K562 (cell line): ENCODE results near the gene ATXN10. TPM values are rescaled to one million over a fixed set of nuclear protein-coding genes. Genes with fewer than 3 reads are reported as not detected.
A peak's percentile ranks its signal among the peaks of the same experiment; 100 is the strongest.

Experiments used
- ASH1L ChIP-seq: fragments of 450-650 bp; IDR thresholded peaks from 2 replicates; pipeline ENCODE4 v1.6.1; 2018; ENCODE audit warnings: borderline replicate concordance, mild to moderate bottlenecking, low read depth; ENCODE audit not compliant: partially characterized antibody
- ESRRA ChIP-seq: fragments of 450-650 bp; IDR thresholded peaks from 2 replicates; pipeline ENCODE4 v1.6.1; 2014; ENCODE audit warnings: low read depth, mild to moderate bottlenecking, moderate library complexity, borderline replicate concordance
- GABPB2 ChIP-seq: fragments of 250-450 bp; sonication (Bioruptor Pico); conservative IDR thresholded peaks from 2 replicates; pipeline ENCODE4 v1.5.1; 2021; ENCODE audit warnings: mild to moderate bottlenecking
- GTF2A2 ChIP-seq: IDR thresholded peaks from 2 replicates; pipeline ENCODE4 v1.6.1; 2016; ENCODE audit warnings: mild to moderate bottlenecking, missing genetic modification characterization, missing compliant biosample characterization
- HDAC6 ChIP-seq: IDR thresholded peaks from 2 replicates; pipeline ENCODE4 v1.6.1; 2012; ENCODE audit warnings: low read depth, mild to moderate bottlenecking, control low read depth, inconsistent platforms, low read length, moderate library complexity
- MYC ChIP-seq, 2 experiments: fragments of 250-450 bp in 1 of 2; sonication (Bioruptor Pico) in 1 of 2; IDR thresholded peaks; 2 replicates each; pipeline versions ENCODE4 v1.5.1 to v1.6.1; 2012 to 2021; ENCODE audit warnings: low read depth in 2 of 2, borderline replicate concordance in 1 of 2, improper control_type of control experiment in 1 of 2, low read length in 1 of 2, mild to moderate bottlenecking in 1 of 2, moderate library complexity in 1 of 2
- NUFIP1 ChIP-seq: fragments of 450-650 bp; IDR thresholded peaks from 2 replicates; pipeline ENCODE4 v1.6.1; 2018; ENCODE audit not compliant: partially characterized antibody
- POLR3A ChIP-seq: IDR thresholded peaks from 2 replicates; pipeline ENCODE4 v1.6.1; 2011; ENCODE audit warnings: borderline replicate concordance, mild to moderate bottlenecking, moderate library complexity; ENCODE audit not compliant: insufficient read length, insufficient read depth; ENCODE audit errors: extremely low read depth
- RBM25 ChIP-seq: fragments of 200-400 bp; formaldehyde crosslinking; IDR thresholded peaks from 2 replicates; pipeline ENCODE4 v1.6.1; 2018; ENCODE audit warnings: low read length, low read depth, moderate library complexity; ENCODE audit not compliant: severe bottlenecking
- SMAD1 ChIP-seq: fragments of 150-350 bp; IDR thresholded peaks from 2 replicates; pipeline ENCODE4 v1.6.1; 2014; ENCODE audit warnings: low read length, low read depth; ENCODE audit not compliant: partially characterized antibody
- SMARCE1 ChIP-seq: fragments of 450-650 bp; IDR thresholded peaks from 2 replicates; pipeline ENCODE4 v1.7.1; 2016; ENCODE audit warnings: mild to moderate bottlenecking
- ZNF143 ChIP-seq: sonication (generic); formaldehyde crosslinking; IDR thresholded peaks from 2 replicates; pipeline ENCODE4 v1.9.0; 2022; ENCODE audit warnings: mild to moderate bottlenecking, missing genetic modification reagents
- polyA plus RNA-seq, 8 experiments: library from polyadenylated mRNA; depleted of rRNA in 4 of 8; stranded (reverse) in 5 of 8; unstranded in 3 of 8; fragments of >200 nt; fragmentation: Nextera tagmentation in 2 of 8; fragmentation: Illumina TruSeq in 1 of 8; extraction: Ambion mirVana in 2 of 8; extraction: Trizol in 1 of 8; gene quantifications; 2 replicates each; pipeline versions ENCODE4 v1.2.1 to v1.2.3, GENCODE V29; 2011 to 2014; ENCODE audit warnings: inconsistent platforms in 1 of 8, missing spikeins in 1 of 8
- total RNA-seq, 7 experiments: library from RNA; depleted of rRNA in 6 of 7; stranded (reverse); fragments of >200 nt in 6 of 7; fragmentation: Illumina TruSeq in 2 of 7; extraction: Trizol in 2 of 7; gene quantifications; 2 replicates each; pipeline versions ENCODE4 v1.2.1 to v1.2.3, GENCODE V29; 2011 to 2021; ENCODE audit warnings: low replicate concordance in 1 of 7
- TF ChIP-seq, protein P1 (sequence below): fragments of 250-450 bp; sonication (Bioruptor Pico); IDR thresholded peaks from 2 replicates; pipeline ENCODE4 v1.4.0; 2020; ENCODE audit warnings: mild to moderate bottlenecking, moderate library complexity
- TF ChIP-seq, protein P2 (sequence below): sonication (generic); formaldehyde crosslinking; IDR thresholded peaks from 2 replicates; pipeline ENCODE4 v1.8.0; 2022; ENCODE audit warnings: mild to moderate bottlenecking, missing genetic modification reagents
- TF ChIP-seq, protein P3 (sequence below): fragments of 450-650 bp; IDR thresholded peaks from 2 replicates; pipeline ENCODE4 v1.6.1; 2016; ENCODE audit warnings: borderline replicate concordance
- TF ChIP-seq, protein P4 (sequence below): IDR thresholded peaks from 2 replicates; pipeline ENCODE4 v1.6.1; 2012; ENCODE audit warnings: low read depth, low read length, improper control_type of control experiment, borderline replicate concordance

Gene ATXN10
- total and polyA plus RNA-seq, 9 of the 15 experiments (the other 6 are each of a cell fraction or from before 2014, with no cell fraction given) = 11.5 to 190 (median 33.6) TPM

DNA sequence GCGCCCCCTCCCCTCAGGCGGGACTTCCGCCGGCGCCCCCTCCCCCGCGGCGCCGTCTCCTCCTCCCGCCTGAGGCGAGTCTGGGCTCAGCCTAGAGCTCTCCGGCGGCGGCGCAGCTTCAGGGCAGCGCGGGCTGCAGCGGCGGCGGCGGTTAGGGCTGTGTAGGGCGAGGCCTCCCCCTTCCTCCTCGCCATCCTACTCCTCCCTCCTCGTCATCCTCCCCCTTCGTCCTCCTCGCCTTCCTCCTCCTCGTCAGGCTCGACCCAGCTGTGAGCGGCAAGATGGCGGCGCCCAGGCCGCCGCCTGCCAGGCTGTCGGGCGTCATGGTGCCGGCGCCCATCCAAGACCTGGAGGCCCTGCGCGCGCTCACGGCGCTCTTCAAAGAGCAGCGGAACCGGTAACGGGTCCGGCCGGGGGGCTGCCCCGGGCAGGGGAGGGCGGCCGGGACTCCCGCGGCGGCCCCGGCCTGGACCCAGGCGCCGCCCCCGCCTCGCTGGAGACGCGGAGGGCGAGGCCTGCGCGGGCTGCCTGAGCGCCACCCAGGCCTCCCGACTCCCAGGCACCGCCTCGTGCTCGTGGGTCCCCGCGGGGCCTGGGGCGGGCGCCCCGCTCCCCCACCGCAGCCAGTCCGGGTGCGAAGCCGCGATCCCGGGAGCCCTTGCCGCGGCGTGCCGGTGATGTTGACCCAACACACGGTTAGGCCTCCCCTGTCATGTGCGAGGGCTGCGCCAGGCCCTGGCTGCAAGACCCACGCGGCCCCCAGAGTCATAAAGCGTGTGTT lies at the start of gene ATXN10 (continued):
- TF ChIP-seq ASH1L (no peak), GABPB2 (CRISPR knock-in tag) (no peak), POLR3A (no peak), HDAC6 (no peak), NUFIP1 (no peak), SMARCE1 (no peak), ESRRA (no peak), RBM25 (peak; percentile 23), SMAD1 (no peak), GTF2A2 (tag) (no peak), MYC (IDR thresholded peaks at IDR 0.05; ENCODE audit: low read depth, low read length) (peak; percentile 74), MYC (CRISPR knock-in tag; IDR thresholded peaks at IDR 0.05; ENCODE audit: borderline replicate concordance, low read depth) (no peak), ZNF143 (CRISPR knock-in tag) (no peak)
- TF ChIP-seq, protein P1, sequence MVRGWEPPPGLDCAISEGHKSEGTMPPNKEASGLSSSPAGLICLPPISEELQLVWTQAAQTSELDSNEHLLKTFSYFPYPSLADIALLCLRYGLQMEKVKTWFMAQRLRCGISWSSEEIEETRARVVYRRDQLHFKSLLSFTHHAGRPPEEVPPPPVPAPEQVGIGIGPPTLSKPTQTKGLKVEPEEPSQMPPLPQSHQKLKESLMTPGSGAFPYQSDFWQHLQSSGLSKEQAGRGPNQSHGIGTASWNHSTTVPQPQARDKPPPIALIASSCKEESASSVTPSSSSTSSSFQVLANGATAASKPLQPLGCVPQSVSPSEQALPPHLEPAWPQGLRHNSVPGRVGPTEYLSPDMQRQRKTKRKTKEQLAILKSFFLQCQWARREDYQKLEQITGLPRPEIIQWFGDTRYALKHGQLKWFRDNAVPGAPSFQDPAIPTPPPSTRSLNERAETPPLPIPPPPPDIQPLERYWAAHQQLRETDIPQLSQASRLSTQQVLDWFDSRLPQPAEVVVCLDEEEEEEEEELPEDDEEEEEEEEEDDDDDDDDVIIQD (CRISPR knock-in tag) = no peak
- TF ChIP-seq, protein P2, sequence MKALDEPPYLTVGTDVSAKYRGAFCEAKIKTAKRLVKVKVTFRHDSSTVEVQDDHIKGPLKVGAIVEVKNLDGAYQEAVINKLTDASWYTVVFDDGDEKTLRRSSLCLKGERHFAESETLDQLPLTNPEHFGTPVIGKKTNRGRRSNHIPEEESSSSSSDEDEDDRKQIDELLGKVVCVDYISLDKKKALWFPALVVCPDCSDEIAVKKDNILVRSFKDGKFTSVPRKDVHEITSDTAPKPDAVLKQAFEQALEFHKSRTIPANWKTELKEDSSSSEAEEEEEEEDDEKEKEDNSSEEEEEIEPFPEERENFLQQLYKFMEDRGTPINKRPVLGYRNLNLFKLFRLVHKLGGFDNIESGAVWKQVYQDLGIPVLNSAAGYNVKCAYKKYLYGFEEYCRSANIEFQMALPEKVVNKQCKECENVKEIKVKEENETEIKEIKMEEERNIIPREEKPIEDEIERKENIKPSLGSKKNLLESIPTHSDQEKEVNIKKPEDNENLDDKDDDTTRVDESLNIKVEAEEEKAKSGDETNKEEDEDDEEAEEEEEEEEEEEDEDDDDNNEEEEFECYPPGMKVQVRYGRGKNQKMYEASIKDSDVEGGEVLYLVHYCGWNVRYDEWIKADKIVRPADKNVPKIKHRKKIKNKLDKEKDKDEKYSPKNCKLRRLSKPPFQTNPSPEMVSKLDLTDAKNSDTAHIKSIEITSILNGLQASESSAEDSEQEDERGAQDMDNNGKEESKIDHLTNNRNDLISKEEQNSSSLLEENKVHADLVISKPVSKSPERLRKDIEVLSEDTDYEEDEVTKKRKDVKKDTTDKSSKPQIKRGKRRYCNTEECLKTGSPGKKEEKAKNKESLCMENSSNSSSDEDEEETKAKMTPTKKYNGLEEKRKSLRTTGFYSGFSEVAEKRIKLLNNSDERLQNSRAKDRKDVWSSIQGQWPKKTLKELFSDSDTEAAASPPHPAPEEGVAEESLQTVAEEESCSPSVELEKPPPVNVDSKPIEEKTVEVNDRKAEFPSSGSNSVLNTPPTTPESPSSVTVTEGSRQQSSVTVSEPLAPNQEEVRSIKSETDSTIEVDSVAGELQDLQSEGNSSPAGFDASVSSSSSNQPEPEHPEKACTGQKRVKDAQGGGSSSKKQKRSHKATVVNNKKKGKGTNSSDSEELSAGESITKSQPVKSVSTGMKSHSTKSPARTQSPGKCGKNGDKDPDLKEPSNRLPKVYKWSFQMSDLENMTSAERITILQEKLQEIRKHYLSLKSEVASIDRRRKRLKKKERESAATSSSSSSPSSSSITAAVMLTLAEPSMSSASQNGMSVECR = peak; percentile 38; the same call in 1 of the 2 replicates
- TF ChIP-seq, protein P3, sequence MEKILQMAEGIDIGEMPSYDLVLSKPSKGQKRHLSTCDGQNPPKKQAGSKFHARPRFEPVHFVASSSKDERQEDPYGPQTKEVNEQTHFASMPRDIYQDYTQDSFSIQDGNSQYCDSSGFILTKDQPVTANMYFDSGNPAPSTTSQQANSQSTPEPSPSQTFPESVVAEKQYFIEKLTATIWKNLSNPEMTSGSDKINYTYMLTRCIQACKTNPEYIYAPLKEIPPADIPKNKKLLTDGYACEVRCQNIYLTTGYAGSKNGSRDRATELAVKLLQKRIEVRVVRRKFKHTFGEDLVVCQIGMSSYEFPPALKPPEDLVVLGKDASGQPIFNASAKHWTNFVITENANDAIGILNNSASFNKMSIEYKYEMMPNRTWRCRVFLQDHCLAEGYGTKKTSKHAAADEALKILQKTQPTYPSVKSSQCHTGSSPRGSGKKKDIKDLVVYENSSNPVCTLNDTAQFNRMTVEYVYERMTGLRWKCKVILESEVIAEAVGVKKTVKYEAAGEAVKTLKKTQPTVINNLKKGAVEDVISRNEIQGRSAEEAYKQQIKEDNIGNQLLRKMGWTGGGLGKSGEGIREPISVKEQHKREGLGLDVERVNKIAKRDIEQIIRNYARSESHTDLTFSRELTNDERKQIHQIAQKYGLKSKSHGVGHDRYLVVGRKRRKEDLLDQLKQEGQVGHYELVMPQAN = peak; percentile 62
- TF ChIP-seq, protein P4, sequence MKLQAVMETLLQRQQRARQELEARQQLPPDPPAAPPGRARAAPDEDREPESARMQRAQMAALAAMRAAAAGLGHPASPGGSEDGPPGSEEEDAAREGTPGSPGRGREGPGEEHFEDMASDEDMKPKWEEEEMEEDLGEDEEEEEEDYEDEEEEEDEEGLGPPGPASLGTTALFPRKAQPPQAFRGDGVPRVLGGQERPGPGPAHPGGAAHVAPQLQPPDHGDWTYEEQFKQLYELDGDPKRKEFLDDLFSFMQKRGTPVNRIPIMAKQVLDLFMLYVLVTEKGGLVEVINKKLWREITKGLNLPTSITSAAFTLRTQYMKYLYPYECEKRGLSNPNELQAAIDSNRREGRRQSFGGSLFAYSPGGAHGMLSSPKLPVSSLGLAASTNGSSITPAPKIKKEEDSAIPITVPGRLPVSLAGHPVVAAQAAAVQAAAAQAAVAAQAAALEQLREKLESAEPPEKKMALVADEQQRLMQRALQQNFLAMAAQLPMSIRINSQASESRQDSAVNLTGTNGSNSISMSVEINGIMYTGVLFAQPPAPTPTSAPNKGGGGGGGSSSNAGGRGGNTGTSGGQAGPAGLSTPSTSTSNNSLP = no peak
